GM11168 (cell line): Measurements from ENCODE around the gene SPECC1L.

Experiments used
- in situ Hi-C: fragments of 300-500 bp; cut with MboI; formaldehyde crosslinking; loops from one replicate; pipeline ENCODE4 v1.12.0; 2022; ENCODE audit warnings: low sequenced_read_pairs; ENCODE audit not compliant: unreplicated experiment

The SPECC1L gene

DNA sequence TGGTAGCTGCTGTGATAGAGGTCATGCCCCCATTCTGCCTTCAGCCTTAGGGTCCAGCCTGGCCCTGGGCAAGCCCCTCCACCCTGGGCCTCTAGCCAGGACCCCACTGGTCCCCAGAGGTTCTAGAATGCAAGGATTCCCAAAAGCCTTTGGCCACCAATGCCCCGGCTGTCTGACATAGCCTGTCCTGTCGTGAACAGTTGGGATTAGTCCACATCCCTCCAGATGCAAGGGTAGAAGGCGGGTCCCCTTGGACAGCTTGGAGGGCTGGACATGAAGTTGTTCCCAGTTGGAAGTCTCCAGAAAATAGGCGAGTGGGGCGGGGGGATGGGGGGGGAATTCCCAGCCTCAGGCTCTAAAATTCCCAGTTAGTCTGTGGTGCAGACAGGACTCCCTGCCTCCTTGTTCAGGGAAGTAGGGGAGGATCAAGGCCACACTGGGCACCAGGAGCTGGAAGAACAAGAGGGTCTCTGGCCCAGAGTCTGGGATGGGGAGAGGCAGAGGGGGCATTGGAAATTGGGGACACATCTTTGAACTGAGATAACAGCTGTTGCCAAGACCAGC, 151.6 kb downstream of the SPECC1L start:
- in situ Hi-C loops: no loop called here

DNA sequence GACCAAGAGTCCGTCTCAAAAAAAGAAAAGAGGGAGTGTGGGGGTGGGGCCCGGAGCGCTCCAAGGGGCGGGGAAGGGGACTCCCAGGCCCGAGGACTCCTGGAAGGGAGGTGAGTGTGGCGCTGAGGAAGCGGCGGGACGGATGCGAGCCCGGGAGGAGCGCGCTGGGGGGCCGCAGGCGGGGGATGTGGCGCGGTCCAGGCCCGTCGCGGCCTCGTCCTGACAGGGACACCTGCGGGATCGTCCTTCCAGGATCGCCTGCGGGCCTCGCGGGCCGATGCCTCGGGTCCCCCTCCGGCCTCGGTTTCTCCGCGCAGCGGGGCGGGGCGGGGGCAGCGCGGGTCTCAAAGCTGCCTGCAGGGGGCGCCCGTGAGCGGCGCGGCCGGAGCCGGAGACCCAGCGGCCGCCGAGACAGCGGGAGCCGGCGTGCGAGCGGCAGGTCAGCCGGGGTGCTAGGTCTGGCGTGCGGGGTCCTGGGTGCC, 152.9 kb downstream of the SPECC1L start:
- in situ Hi-C loops: no loop called here

GRCh38 chr22:24424001-24424900, 153.6 kb downstream of the SPECC1L start:
- in situ Hi-C loops: no loop called here

GRCh38 chr22:24424901-24425775, 154.5 kb downstream of the SPECC1L start:
- in situ Hi-C loops: no loop called here

DNA sequence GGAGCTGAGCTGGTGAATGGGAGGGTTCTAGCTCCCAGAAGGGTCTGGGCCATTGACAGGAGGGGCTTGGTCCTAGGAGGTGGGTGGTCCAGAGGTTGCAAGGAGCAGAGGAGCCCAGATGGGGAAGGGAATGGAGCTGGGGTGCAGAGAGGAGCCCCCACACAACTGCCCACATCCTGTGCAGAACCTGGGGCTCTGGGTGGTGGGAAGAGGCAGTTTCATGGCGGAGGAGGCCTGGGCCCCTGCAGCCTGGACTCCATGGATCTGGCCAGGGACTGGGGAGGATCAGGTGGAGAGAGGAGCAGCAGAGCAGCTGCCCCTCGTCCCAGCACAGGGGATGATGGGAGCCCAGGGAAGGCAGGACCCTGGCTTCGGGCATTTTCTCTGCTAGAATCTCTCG, 155.8 kb downstream of the SPECC1L start:
- in situ Hi-C loops: no loop called here

DNA sequence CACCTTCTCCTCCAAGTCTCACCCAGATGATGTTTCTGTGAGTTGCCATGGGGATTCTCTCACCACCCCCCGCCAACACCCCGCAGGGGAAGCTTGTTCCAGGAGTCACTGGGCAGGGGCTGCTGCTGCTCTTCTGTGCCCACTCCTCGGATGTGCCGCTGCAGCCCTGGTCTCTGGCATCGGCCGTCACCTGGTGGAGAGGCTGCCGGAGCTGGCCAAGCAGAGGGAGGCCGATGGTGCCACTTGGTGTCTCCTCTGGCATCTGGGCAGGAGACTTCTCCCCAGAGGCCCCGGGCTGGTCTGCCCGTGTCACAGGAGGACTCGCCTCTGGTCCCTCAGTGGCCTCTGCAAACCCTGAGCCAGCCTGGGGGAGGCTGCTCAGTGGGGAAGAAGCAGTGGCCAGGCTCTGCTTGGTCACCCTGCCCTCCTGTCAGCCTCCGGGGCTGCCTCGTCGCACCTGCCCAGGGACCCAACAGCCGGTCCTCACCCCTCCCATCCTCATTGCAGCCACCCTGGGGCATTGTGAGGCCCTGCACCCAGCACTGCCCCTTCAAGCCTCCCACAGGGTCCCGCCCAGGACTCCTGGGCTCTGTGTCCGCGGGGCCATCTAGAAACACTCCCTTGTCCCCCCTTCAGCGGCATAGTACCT, 156.3 kb downstream of the SPECC1L start:
- in situ Hi-C loops: no loop called here

DNA sequence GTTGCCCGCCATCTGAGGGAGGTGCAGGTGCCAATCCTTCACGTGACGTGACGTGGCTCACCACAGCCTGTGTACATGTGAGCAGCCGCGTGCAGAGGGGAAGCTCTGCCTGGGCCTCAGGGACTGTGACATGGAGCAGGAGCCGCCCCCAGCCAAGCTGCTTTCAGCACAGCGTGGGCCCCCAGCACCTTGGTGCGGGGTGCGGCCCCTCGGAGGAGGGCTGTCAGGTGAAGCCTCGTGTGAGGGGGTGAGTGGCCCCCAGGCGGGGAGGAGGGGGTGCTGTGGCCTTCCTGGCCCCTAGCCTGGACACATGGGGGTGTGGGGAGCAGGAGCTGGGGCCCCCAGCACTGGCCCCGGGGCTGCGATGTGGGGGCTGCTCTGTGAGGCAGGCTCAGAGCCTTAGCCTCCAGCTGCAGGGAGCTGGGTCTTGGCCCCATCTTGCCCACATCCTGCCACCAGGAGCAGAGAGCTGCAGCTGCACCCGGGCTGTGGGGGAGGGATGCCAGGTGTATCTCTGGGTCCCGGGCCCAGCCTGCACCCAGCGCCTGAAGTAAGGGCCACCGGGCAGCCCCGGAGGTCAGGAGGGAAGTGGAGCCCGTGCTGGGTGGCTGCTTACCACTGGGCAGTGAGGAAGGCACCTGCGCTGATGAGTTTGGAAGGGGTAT, 157.0 kb downstream of the SPECC1L start, which contains the start of gene ADORA2A:
ADORA2A (plus strand) TSS at position 100 of the 665 bp plus-strand sequence. CDS start 5,806 bp downstream, outside the sequence.
- in situ Hi-C loops: no loop called here

GRCh38 chr22:24428751-24429410, 158.2 kb downstream of the SPECC1L start:
- in situ Hi-C loops: no loop called here

DNA sequence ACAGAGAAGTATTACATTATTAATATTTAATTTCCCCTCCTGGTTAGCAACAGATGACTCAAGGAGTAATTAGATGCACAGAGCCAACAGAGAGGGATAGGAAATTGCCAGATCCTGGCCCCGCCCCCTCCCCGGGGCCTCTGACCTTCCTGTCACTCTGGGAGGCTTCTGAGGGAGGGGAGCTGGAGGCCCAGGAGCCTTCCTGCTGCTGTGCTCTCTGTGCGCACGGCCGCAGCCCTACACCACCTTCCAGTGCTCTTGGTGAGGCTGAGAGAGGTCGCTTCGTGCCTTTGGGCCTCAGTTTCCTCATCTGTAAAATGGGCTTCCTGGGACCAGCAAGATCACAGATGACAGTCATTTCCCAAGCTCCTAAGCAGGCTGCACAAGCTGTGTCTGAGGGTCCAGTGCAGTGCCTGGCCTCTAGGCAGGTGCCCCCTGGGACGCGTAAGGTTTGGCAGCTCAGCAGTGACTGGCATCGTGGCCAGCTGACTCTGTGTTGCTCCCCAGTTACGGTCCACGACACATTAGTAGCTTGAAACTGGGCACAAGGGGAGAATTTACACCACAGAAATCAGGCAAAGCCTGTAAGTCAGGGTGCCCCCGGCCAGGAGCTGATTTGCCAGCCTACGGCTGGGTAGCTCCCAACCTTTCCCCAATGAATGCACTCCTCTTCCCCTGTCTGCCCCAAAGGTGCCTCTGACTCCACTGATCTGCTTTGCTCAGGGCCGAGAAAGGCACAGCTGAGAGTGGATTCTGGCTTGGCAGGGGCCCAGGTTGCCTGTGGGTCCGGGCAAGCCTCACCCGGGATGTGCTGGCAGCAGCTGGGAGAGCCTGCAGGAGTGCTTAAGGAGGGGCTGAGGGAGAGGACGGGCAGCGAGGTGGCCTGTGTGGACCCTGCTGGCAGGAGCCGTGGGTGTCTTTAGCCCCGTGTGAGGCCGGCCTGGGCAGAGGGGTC, 159.1 kb downstream of the SPECC1L start:
- in situ Hi-C loops: loop anchor here (5.0 kb wide), 1 partner anchor 88 kb away; no protein-coding TSS in a partner anchor

DNA sequence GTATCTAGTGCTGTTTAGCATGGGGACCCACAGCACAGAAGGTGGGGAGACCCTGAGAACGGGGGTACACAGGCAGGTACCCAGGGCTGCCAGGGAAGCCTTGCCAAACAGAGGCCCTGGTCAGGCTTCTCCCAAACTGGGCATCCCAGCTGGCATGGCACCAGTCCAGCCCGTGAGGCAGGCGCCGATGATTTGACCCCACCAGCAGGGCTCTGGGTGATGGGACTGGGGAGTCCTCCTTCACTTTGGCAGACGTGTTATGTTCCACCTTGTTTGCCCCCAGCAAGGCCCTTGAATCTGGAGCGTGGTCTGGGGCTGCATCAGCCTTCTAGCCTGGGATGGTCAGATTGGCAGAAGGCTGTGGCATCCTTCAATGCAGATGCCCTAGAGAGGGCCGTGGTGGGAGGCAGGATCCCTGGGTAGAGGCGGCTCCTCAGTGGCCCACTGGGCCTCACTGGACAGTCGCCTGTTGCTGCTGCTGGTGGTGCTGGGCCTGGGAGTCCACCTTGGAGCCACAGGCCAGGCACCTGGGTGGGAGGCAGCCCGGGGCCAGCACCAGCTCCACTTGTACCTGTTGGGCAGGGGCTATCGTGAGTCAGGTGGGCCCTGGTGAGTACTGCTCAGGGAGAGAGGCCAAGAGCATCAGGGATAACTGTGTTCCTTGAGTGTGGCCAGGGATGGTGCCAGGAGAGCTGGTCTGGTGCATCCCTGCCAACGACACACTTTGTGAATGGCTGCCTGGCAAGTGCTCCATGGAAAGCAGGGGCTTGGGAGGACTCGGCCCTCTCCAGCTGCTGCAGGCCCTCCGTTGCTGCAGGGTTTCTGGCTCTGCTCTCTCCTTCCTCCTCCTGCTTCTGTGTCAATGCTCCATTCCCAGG, 160.0 kb downstream of the SPECC1L start:
- in situ Hi-C loops: loop anchor here (5.0 kb wide), 1 partner anchor 87 kb away; no protein-coding TSS in a partner anchor

DNA sequence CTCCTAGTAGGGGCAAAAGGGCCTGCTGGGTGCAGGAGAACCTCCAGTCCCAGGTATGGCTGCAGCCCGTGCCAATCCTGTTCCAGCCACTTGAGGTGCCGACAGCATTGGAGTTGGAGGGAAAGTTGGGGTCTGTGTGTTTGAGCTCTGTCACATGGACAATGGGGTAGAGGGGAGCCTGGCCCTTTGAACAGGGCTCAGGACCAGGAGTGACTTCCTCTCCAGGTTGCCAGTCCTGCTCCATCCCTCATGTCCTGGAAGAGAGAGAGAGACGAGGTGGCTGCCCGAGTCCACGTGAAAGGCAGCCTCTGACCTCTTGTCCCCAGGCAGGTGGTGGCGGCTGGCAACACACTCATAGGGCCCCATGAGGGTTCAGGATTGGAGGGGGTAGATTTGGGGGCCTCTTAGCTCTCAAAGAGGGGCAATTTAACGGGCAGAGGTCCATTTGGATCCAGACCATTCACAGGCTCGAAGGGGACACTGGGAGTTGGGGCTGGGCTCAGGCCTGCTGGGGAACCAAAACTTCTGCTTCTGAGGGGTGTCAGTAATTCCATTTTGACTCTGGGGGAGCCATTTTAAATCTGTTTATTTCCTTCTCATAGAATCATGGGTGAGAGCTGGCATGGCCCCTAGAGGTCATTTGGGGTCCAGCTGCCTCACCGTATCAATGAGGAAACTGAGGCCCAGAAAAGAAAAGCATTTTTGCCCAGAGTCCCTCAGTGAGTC, 160.8 kb downstream of the SPECC1L start:
- in situ Hi-C loops: loop anchor here (5.0 kb wide), 1 partner anchor 86 kb away; no protein-coding TSS in a partner anchor

- in situ Hi-C loops: loop anchor here (5.0 kb wide), 1 partner anchor 85 kb away; no protein-coding TSS in a partner anchor
These were observed 161.6 kb downstream of the SPECC1L start for GRCh38 chr22:24432059-24432853.

- in situ Hi-C loops: loop anchor here (5.0 kb wide), 1 partner anchor 84 kb away; no protein-coding TSS in a partner anchor
These were observed 162.6 kb downstream of the SPECC1L start for GRCh38 chr22:24433001-24433827.

DNA sequence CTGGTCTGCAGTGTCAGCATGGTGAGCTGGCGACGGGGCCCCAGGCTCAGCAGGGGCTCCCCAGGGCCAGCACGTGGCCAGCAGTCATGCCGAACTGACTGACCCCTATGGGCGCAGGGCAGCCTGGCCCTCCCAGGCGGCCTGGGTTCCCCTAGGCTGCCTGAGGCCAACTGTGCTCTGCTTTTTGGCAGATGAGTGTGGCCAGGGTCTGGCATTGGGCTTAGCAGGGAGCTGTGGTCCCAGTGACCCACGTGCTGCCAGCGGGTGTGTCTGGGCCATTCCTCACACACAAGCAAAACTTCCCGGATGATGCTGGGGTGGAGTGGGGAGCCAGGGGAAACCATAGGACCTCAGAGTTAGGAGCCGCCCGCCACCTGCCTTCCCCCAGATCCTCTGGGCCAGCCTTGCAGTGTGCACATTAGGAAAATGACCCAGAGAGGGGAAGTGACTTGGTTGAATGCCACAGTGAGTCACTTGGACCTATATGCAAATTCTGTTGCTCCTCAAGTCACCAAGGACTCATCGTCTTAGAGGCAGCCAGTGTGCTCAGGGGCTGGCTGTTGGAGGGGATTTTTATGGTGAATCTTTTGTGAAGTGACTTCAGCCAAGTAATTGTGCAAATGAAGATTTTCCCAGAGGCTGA, 163.3 kb downstream of the SPECC1L start:
- in situ Hi-C loops: loop anchor here (5.0 kb wide), 1 partner anchor 83 kb away; no protein-coding TSS in a partner anchor
